Measurements from ENCODE around the gene CCR9.
A peak's percentile ranks its signal among the peaks of the same experiment; 100 is the strongest.
"Not testable (repeated sequence)": the region's sequence is repeated elsewhere in the genome, so short reads cannot be mapped to it uniquely, and the experiment has no call there.

The CCR9 gene, protein sequence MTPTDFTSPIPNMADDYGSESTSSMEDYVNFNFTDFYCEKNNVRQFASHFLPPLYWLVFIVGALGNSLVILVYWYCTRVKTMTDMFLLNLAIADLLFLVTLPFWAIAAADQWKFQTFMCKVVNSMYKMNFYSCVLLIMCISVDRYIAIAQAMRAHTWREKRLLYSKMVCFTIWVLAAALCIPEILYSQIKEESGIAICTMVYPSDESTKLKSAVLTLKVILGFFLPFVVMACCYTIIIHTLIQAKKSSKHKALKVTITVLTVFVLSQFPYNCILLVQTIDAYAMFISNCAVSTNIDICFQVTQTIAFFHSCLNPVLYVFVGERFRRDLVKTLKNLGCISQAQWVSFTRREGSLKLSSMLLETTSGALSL

GRCh38 chr3:45885979-45886705 is at the start of gene CCR9:
Gene CCR9, plus strand, starts transcription at chr3:45886543. Its CDS starts 8,391 bp downstream, at chr3:45894934.
- DNase-seq (ENCODE audit: low read depth), result no peak
- no peak within 1 kb of the TSS for H3K4me3 ChIP-seq (ENCODE audit: low read depth, low read length)

GRCh38 chr3:45838466-45838865 is 47.9 kb upstream of the CCR9 start:
- DNase-seq (ENCODE audit: low read depth), result no peak
- H3K4me3 ChIP-seq (ENCODE audit: low read depth, low read length), result no peak overlapping the region

DNA sequence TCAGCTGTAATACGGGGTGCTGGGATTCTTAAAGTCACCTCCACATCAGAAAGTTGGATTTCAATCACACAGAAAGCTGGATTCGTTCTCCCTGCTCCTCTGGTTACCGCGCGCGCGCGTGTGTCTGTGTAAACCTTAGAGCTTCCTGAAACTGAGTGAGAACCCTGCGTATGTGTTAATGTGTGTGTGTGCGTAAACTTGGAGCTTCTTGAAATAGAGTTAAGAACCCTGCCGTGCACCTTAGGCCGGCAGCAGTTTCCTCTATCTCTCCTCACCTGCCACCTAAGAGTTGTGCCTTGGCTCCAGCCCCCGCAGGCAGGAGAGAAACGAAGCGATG is 45.0 kb upstream of the CCR9 start:
- no peak for DNase-seq (ENCODE audit: low read depth)
- H3K4me3 ChIP-seq (ENCODE audit: low read depth, low read length), result peak overlapping the region; percentile 95

DNA sequence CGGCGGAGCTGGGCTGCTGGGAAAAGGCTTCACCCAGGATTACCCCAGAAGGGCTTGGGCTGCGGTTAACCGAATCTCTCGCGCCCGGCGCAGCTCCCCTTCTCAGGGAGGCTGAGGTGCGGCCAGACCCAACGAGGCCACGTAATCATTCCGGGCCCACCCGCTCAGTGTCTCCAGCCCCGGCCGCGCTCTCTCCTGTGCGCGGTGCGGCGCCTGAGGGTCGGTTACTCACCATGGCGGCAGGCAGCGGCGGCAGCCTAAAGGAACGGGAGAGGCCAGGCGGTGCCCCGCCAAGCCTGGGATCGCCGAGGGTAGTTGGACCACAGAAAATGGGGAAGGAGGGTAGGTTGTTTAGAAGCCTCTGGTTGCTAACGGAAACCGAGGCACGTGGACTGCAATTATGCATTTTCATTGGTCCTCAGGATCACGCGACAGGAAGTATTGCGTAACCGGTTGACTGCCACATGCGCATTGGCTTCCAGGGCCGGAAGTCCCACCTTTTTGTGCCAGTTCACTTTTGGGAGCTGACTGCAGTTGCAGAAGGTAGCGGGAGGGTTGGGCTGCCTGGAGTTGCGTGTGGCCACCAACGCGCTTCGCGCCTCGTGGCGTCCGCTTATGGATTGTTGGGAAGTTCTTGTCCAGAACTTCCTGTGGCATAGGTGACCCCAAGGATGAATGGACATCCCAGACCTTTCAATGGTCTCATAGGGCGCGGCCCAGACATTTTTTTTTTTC is 44.4 kb upstream of the CCR9 start, which contains the start of gene LZTFL1:
TSS of gene LZTFL1 (minus strand) at position 363 of the 735 bp plus-strand sequence. CDS start at position 235, 128 bp downstream.
- peak; percentile 90 for DNase-seq (ENCODE audit: low read depth)
- H3K4me3 ChIP-seq (ENCODE audit: low read depth, low read length), result peak within 1 kb of the TSS; percentile 95

DNA sequence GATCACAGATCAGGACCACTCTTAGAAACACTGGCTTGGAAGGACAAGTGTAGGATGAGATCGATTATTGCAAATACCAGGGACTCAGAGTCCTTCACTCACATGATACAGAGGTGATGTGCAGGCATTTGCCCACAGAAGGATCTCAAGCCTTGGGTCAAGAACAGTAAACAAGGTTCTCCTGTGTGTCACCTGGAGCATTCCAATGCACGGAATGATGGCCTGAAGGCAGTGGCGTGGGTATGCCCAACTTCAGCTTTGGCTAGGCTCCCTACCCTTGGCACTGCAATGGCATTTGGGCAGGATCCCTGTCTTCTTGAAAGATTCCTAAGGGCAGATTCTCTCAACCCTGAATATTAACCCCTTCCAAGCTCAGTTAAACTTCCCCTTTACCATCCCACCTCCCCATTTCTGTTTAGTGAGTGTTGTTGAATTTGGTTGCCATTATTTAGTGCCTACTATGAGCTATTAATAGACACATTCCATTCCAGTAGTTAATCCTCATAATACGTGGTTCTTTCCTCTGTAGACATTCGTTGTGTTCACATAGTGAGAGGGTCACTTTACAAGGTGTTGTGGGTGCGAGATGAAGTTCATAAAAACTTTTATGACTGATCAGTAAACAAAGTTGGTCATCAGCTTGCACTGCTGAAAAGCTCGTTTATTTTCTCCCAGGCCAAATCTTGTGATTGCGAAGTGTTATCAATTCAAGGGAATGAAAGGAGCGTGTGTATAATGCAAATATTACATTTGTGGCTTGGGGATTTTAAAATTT is 43.3 kb upstream of the CCR9 start:
- no peak for DNase-seq (ENCODE audit: low read depth)
- H3K4me3 ChIP-seq (ENCODE audit: low read depth, low read length), result no peak overlapping the region

GRCh38 chr3:45844616-45845015 is 41.7 kb upstream of the CCR9 start:
- no peak overlapping the region for H3K4me3 ChIP-seq (ENCODE audit: low read depth, low read length)
- DNase-seq (ENCODE audit: low read depth), result no peak

GRCh38 chr3:45848392-45848791 is 38.0 kb upstream of the CCR9 start:
- DNase-seq (ENCODE audit: low read depth), result no peak

GRCh38 chr3:45852828-45853227 is 33.5 kb upstream of the CCR9 start:
- DNase-seq (ENCODE audit: low read depth), result no peak
- no peak overlapping the region for H3K4me3 ChIP-seq (ENCODE audit: low read depth, low read length)

More at GRCh38 chr3:45848392-45848791, 38.0 kb upstream of the CCR9 start:
- H3K4me3 ChIP-seq (ENCODE audit: low read depth, low read length), result no peak overlapping the region

DNA sequence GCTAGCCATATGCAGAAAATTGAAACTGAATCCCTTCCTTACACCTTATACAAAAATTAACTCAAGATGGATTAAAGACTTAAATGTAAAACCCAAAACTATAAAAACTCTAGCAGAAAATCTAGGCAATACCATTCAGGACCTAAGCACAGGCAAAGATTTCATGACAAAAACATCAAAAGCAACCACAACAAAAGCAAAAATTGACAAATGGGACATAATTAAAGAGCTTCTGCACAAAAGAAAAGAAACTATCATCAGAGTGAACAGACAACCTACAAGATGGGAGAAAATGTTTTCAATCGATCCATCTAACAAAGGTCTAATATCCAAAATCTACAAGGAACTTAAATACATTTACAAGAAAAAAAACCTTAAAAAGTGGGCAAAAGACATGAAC is 30.0 kb upstream of the CCR9 start:
- not testable (repeated sequence) for DNase-seq (ENCODE audit: low read depth); H3K4me3 ChIP-seq (ENCODE audit: low read depth, low read length)

DNA sequence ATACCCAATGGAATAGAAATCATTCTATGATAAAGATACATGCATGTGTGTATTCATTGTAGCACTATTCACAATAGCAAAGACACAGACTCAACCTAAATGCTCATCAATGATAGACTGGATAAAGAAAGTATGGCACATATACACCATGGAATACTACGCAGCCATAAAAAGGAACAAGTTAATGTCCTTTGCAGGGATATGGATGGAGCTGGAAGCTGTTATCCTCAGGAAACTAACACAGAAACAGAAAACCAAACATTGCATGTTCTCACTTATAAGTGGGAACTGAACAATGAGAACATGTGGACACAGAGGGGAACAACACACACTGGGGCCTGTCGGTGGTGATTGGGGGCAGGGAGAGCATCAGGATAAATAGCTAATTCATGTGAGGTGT is 29.3 kb upstream of the CCR9 start:
- not testable (repeated sequence) for DNase-seq (ENCODE audit: low read depth); H3K4me3 ChIP-seq (ENCODE audit: low read depth, low read length)

GRCh38 chr3:45858809-45859543 is 27.4 kb upstream of the CCR9 start:
- H3K4me3 ChIP-seq (ENCODE audit: low read depth, low read length), result no peak overlapping the region
- no peak for DNase-seq (ENCODE audit: low read depth)

DNA sequence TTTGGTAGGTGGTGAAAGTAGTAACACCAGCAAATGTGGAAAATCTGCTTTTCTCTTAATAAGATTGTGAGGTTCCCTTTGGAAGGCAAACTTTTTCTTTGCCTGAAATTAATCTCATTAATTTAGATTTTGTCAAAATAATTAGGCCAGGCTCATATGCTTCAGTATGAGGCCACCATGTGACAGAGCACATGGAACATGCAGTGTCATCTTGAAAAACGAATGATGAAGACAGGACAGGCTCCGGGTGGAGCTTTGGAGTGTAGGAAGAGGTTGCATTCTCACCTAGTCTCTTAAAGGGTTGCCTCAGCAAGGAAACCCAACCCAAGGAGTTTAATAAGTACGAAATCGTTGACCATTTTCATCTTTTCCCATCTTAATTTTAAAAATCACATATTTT is 25.9 kb upstream of the CCR9 start:
- DNase-seq (ENCODE audit: low read depth), result no peak

GRCh38 chr3:45861043-45861719 is 25.2 kb upstream of the CCR9 start:
- no peak for DNase-seq (ENCODE audit: low read depth)
- no peak overlapping the region for H3K4me3 ChIP-seq (ENCODE audit: low read depth, low read length)

More for the DNA sequence above, 25.9 kb upstream of the CCR9 start:
- H3K4me3 ChIP-seq (ENCODE audit: low read depth, low read length), result no peak overlapping the region

- H3K4me3 ChIP-seq (ENCODE audit: low read depth, low read length), result no peak overlapping the region
- no peak for DNase-seq (ENCODE audit: low read depth)
Observed at GRCh38 chr3:45864760-45865519, 21.4 kb upstream of the CCR9 start.

- no peak overlapping the region for H3K4me3 ChIP-seq (ENCODE audit: low read depth, low read length)
- no peak for DNase-seq (ENCODE audit: low read depth)
Observed at GRCh38 chr3:45865563-45865962, 20.8 kb upstream of the CCR9 start.

DNA sequence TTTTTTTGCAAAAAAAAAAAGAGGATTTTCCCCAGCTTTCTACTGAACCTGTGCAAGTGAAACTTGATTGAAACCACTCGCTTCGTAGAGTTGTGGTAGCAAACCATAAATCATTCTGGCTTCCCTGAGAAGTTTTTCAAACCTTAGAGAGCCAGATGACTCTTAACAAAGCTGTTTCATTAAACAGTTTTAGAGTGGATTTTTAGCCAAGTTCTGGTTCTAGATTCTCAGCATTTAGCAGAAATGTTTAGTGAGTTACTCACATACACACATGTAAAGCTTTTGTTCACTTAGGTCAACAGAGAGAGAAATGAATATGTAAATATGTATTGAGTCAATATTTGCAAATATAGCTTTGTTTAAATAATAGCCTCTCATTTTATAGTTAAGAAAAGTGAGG is 18.1 kb upstream of the CCR9 start:
- no peak overlapping the region for H3K4me3 ChIP-seq (ENCODE audit: low read depth, low read length)
- DNase-seq (ENCODE audit: low read depth), result no peak

DNA sequence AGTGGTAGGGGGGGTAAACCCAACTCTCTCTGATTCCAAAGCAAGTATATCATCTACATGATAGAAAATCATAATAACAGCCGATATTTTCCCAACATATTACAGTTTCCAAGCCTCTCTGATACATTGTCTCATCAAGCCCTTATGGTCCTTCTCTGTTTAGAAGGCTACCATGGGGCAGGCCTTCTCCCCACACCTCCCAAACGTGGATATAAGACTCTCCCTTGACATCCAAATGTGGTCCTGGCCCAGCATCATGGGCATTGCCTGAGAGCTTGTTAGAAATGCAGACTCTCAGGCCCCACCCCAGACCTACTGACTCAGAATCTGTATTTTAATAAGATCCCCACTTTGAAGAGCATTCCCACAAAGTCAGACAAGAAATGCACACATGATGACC is 17.7 kb upstream of the CCR9 start:
- DNase-seq (ENCODE audit: low read depth), result no peak
- no peak overlapping the region for H3K4me3 ChIP-seq (ENCODE audit: low read depth, low read length)

GRCh38 chr3:45869638-45870037 is 16.7 kb upstream of the CCR9 start:
- DNase-seq (ENCODE audit: low read depth), result no peak

More at GRCh38 chr3:45869638-45870037, 16.7 kb upstream of the CCR9 start:
- no peak overlapping the region for H3K4me3 ChIP-seq (ENCODE audit: low read depth, low read length)
